Mucosa of stomach (tissue), 1 donor: ENCODE data around the gene PWP1.

ENCODE experiments used
- H3K27me3 ChIP-seq: one replicate; pipeline ENCODE4 v1.7.0; 2013; ENCODE audit warnings: mild to moderate bottlenecking, low read length; ENCODE audit not compliant: control insufficient read depth, insufficient read depth
- H3K36me3 ChIP-seq: one replicate; pipeline ENCODE4 v1.7.0; 2013; ENCODE audit warnings: low read length; ENCODE audit not compliant: control insufficient read depth, insufficient read depth
- H3K4me1 ChIP-seq: one replicate; pipeline ENCODE4 v1.7.0; 2013; ENCODE audit warnings: mild to moderate bottlenecking, low read length; ENCODE audit not compliant: control insufficient read depth, insufficient read depth
- H3K4me3 ChIP-seq: one replicate; pipeline ENCODE4 v1.7.0; 2013; ENCODE audit warnings: low read length
- H3K9ac ChIP-seq: one replicate; pipeline ENCODE4 v1.7.0; 2013; ENCODE audit warnings: mild to moderate bottlenecking, low read length, moderate library complexity
- H3K9me3 ChIP-seq: one replicate; pipeline ENCODE4 v1.7.0; 2013; ENCODE audit warnings: mild to moderate bottlenecking, low read length, moderate library complexity; ENCODE audit not compliant: control insufficient read depth
- donor health status: Pancreatic carcinoma.

The PWP1 gene

DNA sequence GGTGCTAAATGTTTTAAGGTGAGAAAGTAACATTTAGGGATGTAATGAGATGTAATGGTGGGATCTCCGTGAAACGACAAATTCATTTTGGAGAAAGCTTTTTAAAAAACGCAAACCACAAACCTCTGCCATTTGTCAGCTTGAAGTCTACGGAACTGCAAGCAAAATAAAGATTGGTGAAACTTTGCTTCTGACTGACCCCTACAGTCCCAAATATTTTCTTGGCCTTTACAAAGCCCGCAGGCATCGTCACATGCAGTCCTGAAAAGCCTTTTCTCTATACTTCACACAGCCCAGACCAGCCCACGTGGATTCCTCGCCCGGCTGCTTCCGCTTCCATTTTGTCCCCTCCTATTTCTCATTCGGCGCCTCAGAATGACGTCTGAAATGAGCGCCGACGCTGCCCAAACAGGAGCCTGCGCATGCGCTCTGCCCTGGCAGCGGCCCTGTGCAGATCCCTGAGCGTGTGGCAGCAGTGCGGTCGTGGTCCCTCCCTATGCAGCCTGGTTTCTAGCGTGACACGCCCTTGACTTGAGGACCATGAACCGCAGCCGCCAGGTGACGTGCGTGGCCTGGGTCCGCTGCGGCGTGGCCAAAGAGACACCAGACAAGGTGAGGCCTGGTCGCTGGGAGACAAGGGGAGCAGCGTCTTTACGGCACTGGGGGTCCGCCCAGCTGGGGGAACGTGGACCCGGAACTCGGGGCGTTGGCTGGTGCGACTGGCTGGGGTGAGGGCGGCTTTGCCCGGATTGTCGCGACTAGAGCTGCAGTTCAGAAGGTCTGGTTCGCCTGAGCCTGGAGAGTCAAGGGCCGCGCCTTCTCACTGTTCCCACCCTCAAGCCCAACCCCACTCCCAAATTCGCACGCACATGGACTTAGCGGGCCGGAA is at the start of gene PWP1:
Gene PWP1, plus strand, starts transcription at position 440 of the 889 bp plus-strand sequence. Its CDS starts 101 bp downstream, at position 541.
- Histone ChIP-seq H3K36me3 (peaks cover 7% of the 10 kb centered on the region), H3K9me3 (no peaks in the 10 kb centered on the region), H3K4me3 (peak within 1 kb of the TSS; percentile 80), H3K4me1 (peaks cover 10% of the 10 kb centered on the region), H3K27me3 (no peaks in the 10 kb centered on the region), H3K9ac (peak within 1 kb of the TSS; percentile 91)

DNA sequence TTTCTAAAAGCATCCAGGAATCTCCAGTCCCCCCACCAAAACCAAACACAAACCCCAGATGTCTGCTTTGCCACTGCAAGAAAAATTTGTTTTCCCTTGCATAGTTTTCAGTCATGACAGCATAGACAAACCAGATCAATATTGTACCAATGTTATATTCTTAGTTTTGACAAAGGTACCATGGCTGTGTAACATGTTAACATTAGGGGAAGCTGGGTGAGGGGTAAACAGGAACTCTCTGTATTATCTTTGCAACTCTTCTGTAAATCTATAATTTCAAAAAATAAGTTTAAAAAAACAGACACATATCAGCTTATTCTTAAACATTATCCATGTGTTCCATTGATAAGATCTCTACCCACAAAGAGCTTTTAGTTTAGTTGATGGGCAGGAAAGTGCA is 44.4 kb upstream of the PWP1 start:
- Histone ChIP-seq H3K4me3 (no peak overlapping the region), H3K9me3 (no peaks in the 10 kb centered on the region), H3K4me1 (no peaks in the 10 kb centered on the region), H3K36me3 (no peaks in the 10 kb centered on the region), H3K27me3 (no peaks in the 10 kb centered on the region), H3K9ac (no peak overlapping the region)

DNA sequence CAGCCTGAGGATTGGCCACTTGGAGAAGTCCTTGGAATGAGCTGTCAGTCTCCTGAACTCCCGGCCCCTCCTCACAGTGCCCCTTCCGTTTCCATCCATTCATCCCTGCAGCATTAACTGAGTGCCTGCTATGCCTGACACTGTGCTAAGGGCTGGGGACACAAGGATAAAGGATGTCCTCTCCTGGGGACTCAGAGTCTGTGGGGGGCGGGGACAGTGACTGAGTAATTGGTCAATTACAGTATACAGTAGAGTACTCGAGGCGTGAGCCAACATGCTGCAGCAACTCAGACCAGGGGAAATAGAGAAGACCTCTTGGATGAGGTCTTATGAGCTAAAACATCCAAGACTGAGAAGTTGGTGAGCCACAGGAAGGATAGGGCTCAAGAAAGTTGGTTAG is 43.4 kb upstream of the PWP1 start:
- Histone ChIP-seq H3K9me3 (no peaks in the 10 kb centered on the region), H3K36me3 (no peaks in the 10 kb centered on the region), H3K4me3 (no peak overlapping the region), H3K4me1 (no peaks in the 10 kb centered on the region), H3K9ac (no peak overlapping the region), H3K27me3 (no peaks in the 10 kb centered on the region)

DNA sequence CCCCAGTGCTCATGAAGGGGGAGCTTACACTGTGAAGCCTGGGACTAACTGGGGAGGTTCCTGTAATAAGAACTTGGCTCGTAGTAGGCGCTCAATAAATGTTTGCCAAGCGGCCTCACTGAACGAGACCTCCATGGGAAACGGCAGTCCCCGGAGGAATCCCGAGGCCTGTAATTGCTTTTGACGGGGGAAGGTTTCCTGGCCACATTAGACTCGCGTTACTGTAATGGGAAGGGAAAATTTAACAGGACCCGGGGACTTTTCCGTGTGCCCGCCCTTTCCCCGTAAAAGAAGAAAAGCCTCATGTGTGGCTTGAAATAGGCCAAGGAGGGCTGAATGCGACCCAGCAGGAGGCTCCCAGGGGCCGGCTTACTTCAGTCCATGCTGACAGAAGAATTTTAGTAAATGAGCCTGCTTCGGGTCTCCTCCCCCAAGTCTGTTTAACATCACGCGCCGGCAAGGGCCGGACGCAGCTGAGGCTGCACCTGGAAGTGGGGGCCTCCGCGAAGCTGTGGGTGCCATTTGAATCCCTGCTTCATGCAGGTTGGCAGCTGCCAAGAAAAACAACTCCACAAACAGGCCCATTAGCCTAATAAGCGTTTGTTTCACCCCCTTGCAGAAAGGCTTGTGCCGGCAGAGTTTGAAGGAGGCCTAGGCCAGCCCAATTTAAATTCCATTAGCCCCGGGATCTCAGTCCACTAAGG is 39.8 kb upstream of the PWP1 start:
- Histone ChIP-seq H3K4me3 (no peak overlapping the region), H3K27me3 (no peaks in the 10 kb centered on the region), H3K9me3 (no peaks in the 10 kb centered on the region), H3K36me3 (no peaks in the 10 kb centered on the region), H3K9ac (no peak overlapping the region), H3K4me1 (no peaks in the 10 kb centered on the region)

DNA sequence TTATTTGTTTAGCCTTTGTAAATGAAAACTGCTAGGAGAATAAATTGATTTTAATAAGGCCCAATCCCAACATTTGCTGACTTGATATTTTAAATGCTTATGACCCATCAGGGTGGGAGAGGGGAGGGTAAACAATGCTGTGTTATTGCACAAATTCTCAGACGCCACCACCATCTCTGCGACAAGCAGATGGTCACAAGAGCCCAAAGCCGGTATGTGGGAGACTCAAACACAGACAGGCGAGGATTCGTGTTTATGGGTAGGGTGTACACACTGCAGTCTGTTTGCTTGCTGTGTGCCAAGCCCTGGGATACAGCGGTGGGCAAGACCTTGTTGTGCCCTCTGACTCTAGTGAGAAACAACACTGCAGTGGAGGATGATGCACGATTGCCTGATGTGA is 39.2 kb upstream of the PWP1 start:
- H3K9ac ChIP-seq, result no peak overlapping the region
- H3K9me3 ChIP-seq, result no peaks in the 10 kb centered on the region
- H3K36me3 ChIP-seq, result no peaks in the 10 kb centered on the region
- H3K4me1 ChIP-seq, result no peaks in the 10 kb centered on the region
- no peaks in the 10 kb centered on the region for H3K27me3 ChIP-seq
- H3K4me3 ChIP-seq, result no peak overlapping the region

DNA sequence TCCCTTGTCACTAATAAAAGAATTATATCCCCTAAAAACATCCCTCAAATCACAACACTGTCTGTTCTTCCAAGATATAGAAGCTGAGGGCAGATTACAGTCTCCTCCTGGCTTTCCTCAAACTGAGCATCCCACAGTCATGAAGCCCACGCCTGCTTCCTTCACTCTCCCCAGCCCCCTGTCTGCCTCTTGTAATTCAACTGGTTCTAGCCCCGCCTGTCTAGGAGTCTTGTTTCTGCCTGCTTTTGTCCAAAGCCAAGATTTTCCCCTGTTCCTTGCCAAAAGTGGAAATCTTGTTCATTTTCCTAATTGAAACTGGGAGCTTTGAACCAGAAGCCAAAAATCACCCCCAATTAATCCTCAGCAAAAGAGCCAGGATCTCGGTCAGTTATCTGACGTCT is 35.9 kb upstream of the PWP1 start:
- Histone ChIP-seq H3K9me3 (no peaks in the 10 kb centered on the region), H3K27me3 (no peaks in the 10 kb centered on the region), H3K36me3 (no peaks in the 10 kb centered on the region), H3K4me3 (no peak overlapping the region), H3K9ac (no peak overlapping the region), H3K4me1 (no peaks in the 10 kb centered on the region)

DNA sequence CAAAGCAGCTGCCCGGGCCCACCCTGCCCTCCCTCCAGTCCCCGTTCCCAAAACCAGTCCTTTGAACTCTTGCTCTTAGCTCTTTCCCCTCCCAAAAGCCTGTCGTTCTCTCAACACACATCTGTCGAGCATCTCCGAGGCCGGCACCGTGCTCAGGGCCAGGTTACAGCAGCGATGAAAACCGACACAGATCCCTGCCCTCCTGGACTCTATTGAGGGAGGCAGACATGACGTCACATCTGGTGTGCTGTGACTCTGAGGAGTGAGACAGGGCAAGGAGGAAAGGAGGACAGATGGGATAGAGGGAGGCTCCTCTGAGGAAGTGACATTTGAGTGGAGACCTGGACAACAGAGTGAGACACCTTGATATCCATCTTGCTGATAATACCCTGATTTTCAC is 34.6 kb upstream of the PWP1 start:
- Histone ChIP-seq H3K27me3 (no peaks in the 10 kb centered on the region), H3K4me1 (no peaks in the 10 kb centered on the region), H3K9me3 (no peaks in the 10 kb centered on the region), H3K4me3 (no peak overlapping the region), H3K9ac (no peak overlapping the region), H3K36me3 (no peaks in the 10 kb centered on the region)

DNA sequence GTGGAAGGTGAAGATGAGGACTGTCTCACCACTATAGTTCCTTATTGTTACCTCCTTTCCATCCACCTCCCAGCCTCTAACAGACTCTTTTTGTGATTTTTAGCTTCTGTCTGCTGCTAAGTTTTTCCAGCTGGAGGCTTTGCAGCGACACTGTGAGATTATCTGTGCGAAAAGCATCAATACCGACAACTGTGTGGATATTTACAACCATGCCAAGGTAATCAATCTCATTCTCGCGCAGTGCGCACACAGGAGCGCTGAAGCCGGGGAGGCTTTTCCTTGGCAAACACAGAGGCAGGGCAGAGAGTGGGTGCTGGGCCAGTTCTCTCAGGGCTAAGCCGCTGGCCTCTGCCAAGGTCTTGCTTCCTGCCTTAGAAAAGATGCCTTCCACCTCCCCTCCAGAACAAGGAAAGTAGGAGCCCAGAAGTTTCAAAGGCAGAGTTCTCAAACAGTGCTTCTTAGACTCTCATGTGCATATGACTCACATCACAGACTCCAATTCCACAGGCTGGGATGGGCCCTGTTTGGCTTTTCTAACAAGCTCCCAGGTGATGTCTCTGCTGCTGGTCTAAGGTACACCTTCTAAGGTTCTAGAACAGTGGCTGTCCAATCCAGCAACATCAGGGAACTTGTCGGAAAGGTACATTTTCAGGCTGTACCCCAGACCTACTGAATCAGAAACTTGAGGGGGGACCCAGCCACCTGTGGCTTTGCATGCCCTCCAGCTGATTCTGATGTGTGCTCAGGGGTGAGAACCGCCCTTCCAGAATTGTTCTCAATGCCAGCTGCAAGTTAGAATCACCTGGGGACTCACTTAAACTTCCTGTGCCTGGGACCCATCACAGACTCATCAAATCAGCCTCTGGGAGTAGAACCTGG is 33.8 kb upstream of the PWP1 start:
- H3K36me3 ChIP-seq, result no peaks in the 10 kb centered on the region
- no peaks in the 10 kb centered on the region for H3K4me1 ChIP-seq
- H3K9me3 ChIP-seq, result no peaks in the 10 kb centered on the region
- H3K4me3 ChIP-seq, result no peak overlapping the region
- H3K9ac ChIP-seq, result no peak overlapping the region
- H3K27me3 ChIP-seq, result no peaks in the 10 kb centered on the region

DNA sequence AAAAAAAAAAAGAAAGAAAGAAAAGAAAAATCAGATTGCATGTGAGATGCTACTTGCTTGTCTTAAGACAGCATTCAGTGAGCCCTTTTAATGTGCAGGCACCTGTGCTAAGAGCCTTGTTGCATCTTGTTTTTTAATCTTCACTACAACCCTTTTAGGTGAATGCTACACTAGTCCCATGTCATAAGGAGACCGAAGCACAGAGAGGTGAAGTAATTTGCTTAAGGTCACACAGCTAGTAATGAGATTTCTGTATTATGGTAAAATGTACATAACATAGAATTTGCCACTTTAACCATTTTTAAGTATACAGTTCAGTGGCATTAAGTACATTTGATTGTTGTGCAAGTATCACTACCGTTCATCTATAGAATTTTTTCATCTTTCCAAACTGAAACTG is 32.1 kb upstream of the PWP1 start:
- H3K9me3 ChIP-seq, result no peaks in the 10 kb centered on the region
- H3K9ac ChIP-seq, result no peak overlapping the region
- H3K4me1 ChIP-seq, result no peaks in the 10 kb centered on the region
- H3K4me3 ChIP-seq, result no peak overlapping the region
- no peaks in the 10 kb centered on the region for H3K27me3 ChIP-seq
- no peaks in the 10 kb centered on the region for H3K36me3 ChIP-seq

DNA sequence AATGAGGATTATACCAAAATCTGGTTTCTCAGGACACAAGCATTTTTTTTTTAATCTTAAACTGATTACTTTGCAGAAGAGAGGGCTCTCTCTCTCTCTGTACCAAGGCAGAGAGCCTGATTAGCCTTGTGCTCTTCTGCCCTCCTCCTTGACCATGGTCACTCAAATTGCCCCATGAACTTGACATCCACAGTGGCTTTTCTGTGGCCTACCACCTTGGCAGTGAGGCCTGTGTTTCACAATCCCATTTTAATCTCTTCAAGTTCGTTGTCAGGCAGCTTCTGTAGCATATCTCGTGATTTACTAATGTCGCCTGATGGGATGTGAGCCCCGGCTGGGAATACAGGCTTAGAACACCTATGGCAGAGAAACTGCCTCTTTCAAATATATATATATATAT is 30.7 kb upstream of the PWP1 start:
- Histone ChIP-seq H3K9me3 (no peaks in the 10 kb centered on the region), H3K9ac (no peak overlapping the region), H3K27me3 (no peaks in the 10 kb centered on the region), H3K4me1 (no peaks in the 10 kb centered on the region), H3K4me3 (no peak overlapping the region), H3K36me3 (no peaks in the 10 kb centered on the region)

DNA sequence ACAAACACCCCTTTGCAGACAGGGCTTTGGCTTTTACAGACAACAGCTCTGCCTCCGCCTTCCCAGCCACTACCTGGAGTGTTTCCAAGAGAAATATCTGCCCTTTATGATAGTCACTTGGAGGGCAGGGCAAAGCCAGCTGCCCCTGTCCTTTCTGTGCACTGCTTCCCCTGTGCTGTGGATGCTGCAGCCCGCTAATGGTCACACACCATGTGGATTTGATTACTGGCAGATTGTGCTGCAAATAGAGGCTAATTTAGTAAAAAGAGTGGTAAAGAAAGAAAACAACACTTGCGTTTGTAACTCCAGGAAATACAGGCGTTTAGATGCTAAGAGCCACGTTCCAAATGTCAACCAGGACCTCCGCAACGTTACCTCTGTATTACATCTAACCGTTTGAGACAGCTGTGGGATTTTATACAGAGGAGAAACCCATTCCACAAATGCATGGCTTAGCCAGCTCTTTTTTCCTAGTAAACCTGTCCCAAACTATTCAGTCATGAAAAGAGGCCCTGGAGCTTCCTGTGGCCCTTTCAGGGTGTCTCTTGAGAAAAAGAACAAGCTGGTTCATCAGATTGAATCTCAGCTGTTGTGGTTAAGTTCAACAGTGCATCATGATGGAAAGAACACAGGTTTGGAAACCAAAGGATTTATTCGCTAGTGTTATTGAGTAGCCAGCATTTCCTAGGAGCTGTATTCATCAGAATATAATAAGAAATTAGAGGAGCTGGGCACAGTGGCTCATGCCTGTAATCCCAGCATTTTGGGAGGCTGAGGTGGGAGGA is 30.1 kb upstream of the PWP1 start:
- Histone ChIP-seq H3K9me3 (no peaks in the 10 kb centered on the region), H3K36me3 (no peaks in the 10 kb centered on the region), H3K4me3 (no peak overlapping the region), H3K27me3 (no peaks in the 10 kb centered on the region), H3K4me1 (no peaks in the 10 kb centered on the region), H3K9ac (no peak overlapping the region)
